DOHH2 (cell line): ENCODE measurements around the gene METTL22.

ENCODE experiments used
- CTCF ChIP-seq: fragments of 200-600 bp; sonication (generic); IDR thresholded peaks from one replicate; pipeline ENCODE4 v1.5.1; 2014; ENCODE audit warnings: antibody characterized with exemption, mild to moderate bottlenecking, low read depth, low read length; ENCODE audit not compliant: poor library complexity, severe bottlenecking
- EZH2phosphoT487 ChIP-seq: fragments of 200-600 bp; sonication (generic); IDR thresholded peaks from 2 replicates; pipeline ENCODE4 v1.6.1; 2017; ENCODE audit warnings: borderline replicate concordance, mild to moderate bottlenecking, antibody characterized with exemption, low read length, moderate library complexity, mixed read lengths

GRCh38 chr16:8622315-8622656 is 788 bp downstream of the METTL22 start:
- TF ChIP-seq CTCF (no peak), EZH2phosphoT487 (no peak)
